GM10847 (cell line): ENCODE data around the gene HEATR9.

ENCODE experiments used
- POLR2A ChIP-seq: IDR thresholded peaks from 2 replicates; pipeline ENCODE4 v1.6.1; 2011; ENCODE audit not compliant: insufficient read length; ENCODE audit errors: extremely low read depth

HEATR9 gene

GRCh38 chr17:35875800-35876139, 7.1 kb upstream of the HEATR9 start:
- no peak for TF ChIP-seq POLR2A

DNA sequence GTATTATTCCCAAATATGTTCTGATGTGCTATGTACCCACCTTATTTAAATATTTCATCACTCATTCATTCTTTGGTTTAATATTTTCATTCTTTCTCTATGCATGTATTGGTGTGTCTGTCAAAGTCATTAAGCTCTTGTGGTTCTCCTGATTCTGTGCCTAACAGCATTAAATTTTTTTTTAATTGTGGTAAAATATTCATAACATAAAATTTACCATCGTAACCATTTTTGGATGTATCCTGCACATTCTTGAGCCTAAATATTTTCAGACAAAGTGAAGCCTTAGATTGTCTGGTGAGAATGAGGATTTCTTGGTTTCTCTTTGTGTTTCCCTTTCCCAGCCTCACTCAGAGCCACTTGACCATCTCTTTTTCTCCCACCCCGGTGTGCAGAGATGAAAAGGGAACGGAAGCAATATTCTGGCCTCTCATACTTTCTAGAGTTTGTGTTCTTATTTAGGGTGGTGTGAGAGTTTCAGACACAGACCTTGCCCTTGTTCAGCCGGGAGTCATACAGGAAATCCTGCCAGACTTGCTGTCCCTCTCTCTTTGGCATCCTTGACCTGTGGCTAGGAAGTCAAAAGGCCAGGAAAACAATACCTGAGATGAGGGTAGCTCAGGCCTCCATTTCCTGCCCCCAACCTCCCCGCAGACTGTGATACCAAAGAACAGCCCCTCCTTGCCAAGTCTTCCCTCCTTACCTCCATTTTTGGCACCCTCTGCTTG, 6.5 kb upstream of the HEATR9 start:
- no peak for TF ChIP-seq POLR2A

GRCh38 chr17:35872196-35872980, 3.7 kb upstream of the HEATR9 start:
- no peak for TF ChIP-seq POLR2A

- TF ChIP-seq POLR2A: no peak
Observed at GRCh38 chr17:35870906-35871819, 2.5 kb upstream of the HEATR9 start.

DNA sequence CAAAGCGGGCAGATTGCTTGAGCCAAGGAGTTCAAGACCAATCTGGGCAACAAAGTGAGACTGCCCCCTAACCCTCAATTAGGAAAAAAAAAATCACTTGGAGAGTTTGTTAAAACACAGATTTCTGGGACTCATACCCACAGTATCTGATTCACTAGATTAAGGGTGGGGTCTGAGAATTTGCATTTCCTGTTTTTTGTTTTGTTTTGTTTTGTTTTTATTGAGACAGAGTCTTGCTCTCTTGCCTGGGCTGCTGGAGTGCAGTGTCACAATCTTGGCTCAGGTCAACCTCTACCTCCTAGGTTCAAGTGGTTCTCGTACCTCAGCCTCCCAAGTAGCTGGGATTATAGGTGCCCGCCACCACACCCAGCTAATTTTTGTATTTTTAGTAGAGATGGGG, 1.1 kb downstream of the HEATR9 start:
- no peak for TF ChIP-seq POLR2A

GRCh38 chr17:35866341-35866950, 2.2 kb downstream of the HEATR9 start:
- TF ChIP-seq POLR2A: no peak

- TF ChIP-seq POLR2A: no peak
Observed at GRCh38 chr17:35865412-35866340, 3.0 kb downstream of the HEATR9 start.

- TF ChIP-seq POLR2A: no peak
Observed at GRCh38 chr17:35864853-35865252, 3.8 kb downstream of the HEATR9 start.

DNA sequence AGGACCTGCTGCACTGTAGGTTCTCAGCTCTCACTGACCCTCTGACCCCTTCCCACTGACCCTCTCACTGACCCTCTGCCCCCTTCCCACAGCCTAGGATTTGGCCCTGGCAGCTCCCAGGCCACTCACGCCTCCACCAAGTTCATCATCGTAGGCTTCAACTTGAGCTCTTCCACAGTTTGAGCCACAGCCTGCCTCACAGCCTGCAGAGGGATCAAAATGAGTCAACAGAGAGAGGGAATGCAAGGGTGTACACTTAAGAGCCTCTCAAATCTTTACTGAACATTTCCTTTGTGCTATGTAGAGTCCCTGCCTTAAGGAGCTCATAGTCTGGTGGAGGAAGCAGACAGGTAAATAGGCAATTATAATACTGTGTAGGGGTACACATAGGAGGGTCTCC, 12.1 kb downstream of the HEATR9 start:
- no peak for TF ChIP-seq POLR2A

- no peak for TF ChIP-seq POLR2A
Observed at GRCh38 chr17:35855965-35856364, 12.7 kb downstream of the HEATR9 start.

GRCh38 chr17:35849469-35850348, 19.0 kb downstream of the HEATR9 start:
- no peak for TF ChIP-seq POLR2A

DNA sequence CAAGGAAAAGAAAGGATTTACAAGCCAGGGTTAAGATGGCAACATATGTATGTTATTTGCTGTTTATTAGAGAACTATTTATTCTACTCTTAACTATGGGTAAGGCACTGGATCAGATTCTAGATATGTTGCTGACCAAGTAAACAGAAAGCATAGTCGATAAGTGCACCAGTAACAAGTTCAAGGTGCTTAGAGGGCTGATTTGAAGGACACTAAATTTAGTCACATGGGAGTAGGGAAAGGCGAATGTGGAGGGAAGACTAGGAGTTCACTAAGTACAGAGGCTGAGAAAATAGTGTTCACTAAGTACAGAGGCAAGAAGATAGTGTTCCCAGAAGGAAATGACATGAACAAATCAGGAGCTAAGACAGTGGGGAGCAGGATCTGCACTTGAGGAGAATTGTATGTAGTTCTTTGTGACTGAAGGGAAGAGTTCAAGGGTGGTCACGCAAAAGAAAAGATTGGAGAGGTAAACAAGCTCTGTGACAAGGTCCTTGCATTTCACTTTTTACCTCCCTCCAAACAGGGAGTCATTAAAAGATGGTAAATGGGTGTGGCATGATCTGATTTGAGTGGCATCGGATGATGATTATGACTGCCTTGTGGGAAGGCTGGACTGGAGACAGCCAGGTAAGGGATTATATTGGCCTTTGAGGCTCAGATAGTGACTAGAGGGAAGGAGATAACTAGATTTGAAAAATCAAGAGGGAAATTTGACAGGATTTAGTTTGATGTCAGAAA, 20.9 kb downstream of the HEATR9 start:
- TF ChIP-seq POLR2A: no peak

- TF ChIP-seq POLR2A: no peak
Observed at GRCh38 chr17:35847006-35847405, 21.7 kb downstream of the HEATR9 start.
